Natural killer cell (primary cell): ENCODE data around the gene ATP2A3. TPM values are rescaled to one million over a fixed set of nuclear protein-coding genes. Genes with fewer than 3 reads are reported as not detected.

Source experiments
- ATAC-seq, 3 donors: fragments of 150-1000 bp in 2 of 3; fragments of 200-7000 bp in 1 of 3; cut with Tn5 transposase; 1 replicate in 1 of 3; 2 replicates in 2 of 3; pipeline ENCODE4 v1.10.0; 2021; ENCODE audit warnings: mild to moderate bottlenecking in 2 of 3, moderate library complexity in 2 of 3
- DNase-seq, 2 donors: peaks; one replicate each; pipeline versions ENCODE4 v3.0.0 to v3.0.0-alpha.2; 2013 to 2021; ENCODE audit warnings: mixed read lengths in 1 of 2
- H3K27ac ChIP-seq: one replicate; pipeline ENCODE4 v1.5.1; 2013; ENCODE audit warnings: mild to moderate bottlenecking, low read length
- H3K27me3 ChIP-seq: one replicate; pipeline ENCODE4 v1.6.1; 2013; ENCODE audit warnings: low read length; ENCODE audit not compliant: control insufficient read depth, insufficient read depth
- H3K36me3 ChIP-seq: one replicate; pipeline ENCODE4 v1.6.1; 2013; ENCODE audit warnings: low read length; ENCODE audit not compliant: control insufficient read depth, insufficient read depth
- H3K4me1 ChIP-seq: one replicate; pipeline ENCODE4 v1.6.1; 2013; ENCODE audit warnings: low read length; ENCODE audit not compliant: control insufficient read depth, insufficient read depth
- H3K4me3 ChIP-seq: one replicate; pipeline ENCODE4 v1.5.1; 2013; ENCODE audit warnings: low read length
- H3K9me3 ChIP-seq: one replicate; pipeline ENCODE4 v1.6.1; 2013; ENCODE audit warnings: low read length; ENCODE audit not compliant: control insufficient read depth, insufficient read depth
- H3K27ac Mint-ChIP-seq, 2 donors: one replicate each; pipeline ENCODE4 v1.8.0; 2022; ENCODE audit warnings: mild to moderate bottlenecking in 2 of 2, mixed read lengths in 2 of 2, moderate library complexity in 1 of 2
- H3K27me3 Mint-ChIP-seq, 2 donors: one replicate each; pipeline ENCODE4 v1.8.0; 2022; ENCODE audit warnings: low read depth in 2 of 2, mixed read lengths in 2 of 2
- H3K36me3 Mint-ChIP-seq: one replicate; pipeline ENCODE4 v1.8.0; 2022; ENCODE audit warnings: mixed read lengths
- H3K4me1 Mint-ChIP-seq, 2 donors: one replicate each; pipeline ENCODE4 v1.8.0; 2022; ENCODE audit warnings: mixed read lengths in 2 of 2
- H3K4me3 Mint-ChIP-seq: one replicate; pipeline ENCODE4 v1.8.0; 2022; ENCODE audit warnings: mild to moderate bottlenecking, moderate library complexity, mixed read lengths
- H3K9me3 Mint-ChIP-seq, 2 donors: one replicate each; pipeline ENCODE4 v1.8.0; 2022; ENCODE audit warnings: mixed read lengths in 2 of 2
- CTCF ChIP-seq: fragments of 200-600 bp; IDR thresholded peaks from one replicate; pipeline ENCODE4 v1.8.0; 2022; ENCODE audit warnings: antibody characterized with exemption
- WGBS: methylation state at CpG from one replicate; pipeline ENCODE4 v1.1.7; 2013; ENCODE audit warnings: missing lambda C conversion rate; ENCODE audit not compliant: insufficient coverage; 5-methylcytosine and 5-hydroxymethylcytosine counted together
- intact Hi-C: fragments of 100-400 bp; cut with micrococcal nuclease; formaldehyde crosslinking; loops from one replicate; pipeline ENCODE4 v1.14.2; 2022
- total RNA-seq, 4 donors: library from RNA; stranded (reverse); fragments of 120-200 nt in 1 of 4; gene quantifications; one replicate each; pipeline versions ENCODE4 v1.2.3 to v1.2.4, GENCODE V29; 2013 to 2022

Gene ATP2A3
- total RNA-seq, 3 donors from 2014 or later (not counting 1 experiment from before 2014, with no cell fraction given), result 326 to 397 (median 377) TPM

DNA sequence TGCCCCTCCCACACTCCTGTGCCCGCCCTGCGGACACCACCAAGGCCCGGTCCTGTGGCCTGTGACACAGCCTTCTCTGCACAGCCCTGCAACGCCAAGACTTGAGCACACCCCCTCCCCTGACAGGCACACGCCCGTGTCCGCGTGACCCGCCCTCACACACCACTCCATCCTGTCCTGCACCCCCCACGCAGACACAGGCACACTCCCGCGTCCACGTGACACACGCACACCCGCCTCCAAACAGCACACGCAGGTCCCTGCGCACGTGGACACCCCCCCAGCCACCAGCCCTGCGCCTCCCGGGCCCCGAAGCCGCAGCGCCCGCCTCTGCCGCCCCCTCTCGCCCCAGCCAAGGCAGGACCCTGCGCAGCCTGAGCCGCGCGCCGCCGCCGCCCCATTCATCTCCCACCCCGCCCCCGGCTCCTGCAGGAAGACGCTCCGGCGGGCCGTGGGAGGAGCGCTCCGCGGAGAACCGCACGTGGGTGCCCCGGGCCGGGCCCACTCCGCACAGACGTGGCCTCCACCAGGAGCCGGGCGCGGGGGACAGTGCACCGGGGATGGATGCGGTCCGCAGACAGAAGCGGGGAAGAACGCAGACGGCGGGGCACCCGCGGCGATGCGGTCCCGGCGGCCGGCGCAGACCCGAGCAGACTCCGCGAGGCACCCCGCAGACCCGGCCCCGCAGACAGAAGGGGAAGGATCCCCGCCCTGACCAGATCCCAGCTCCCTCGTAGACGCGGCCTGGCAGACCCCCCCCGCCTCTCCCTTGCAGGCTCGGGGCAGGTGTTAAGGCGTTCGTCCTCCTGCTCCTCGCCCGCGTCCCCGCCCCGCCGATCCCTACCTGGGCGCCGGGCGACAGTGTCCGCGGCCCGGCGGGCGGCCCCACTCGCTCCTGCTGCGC is 71.9 kb downstream of the ATP2A3 start:
- intact Hi-C loops, result loop anchor here (5.0 kb wide), 1 partner anchor 70 kb away; the partner anchor contains the start of gene ATP2A3
- H3K27me3 ChIP-seq, result no peaks in the 10 kb centered on the region
- H3K4me1 ChIP-seq, result peaks cover 22% of the 10 kb centered on the region
- under 1% methylated on average over 96 of the region's 96 CpGs for WGBS
- peak overlapping the region; percentile 40 for H3K4me3 ChIP-seq
- Mint-ChIP-seq H3K36me3 (no peaks in the 10 kb centered on the region), H3K27ac (peak overlapping the region; percentile 32 to 77), H3K4me3 (peak overlapping the region; percentile 67), H3K27me3 (no peaks in the 10 kb centered on the region), H3K4me1 (peaks cover 18 to 36% of the 10 kb centered on the region in 2 donors), H3K9me3 (no peaks in the 10 kb centered on the region)
- no peak for TF ChIP-seq CTCF
- no peaks in the 10 kb centered on the region for H3K9me3 ChIP-seq
- DNase-seq (peak; percentile 66 to 92), ATAC-seq (peak; percentile 60 to 84 (median 66))
- no peaks in the 10 kb centered on the region for H3K36me3 ChIP-seq
- no peak overlapping the region for H3K27ac ChIP-seq

DNA sequence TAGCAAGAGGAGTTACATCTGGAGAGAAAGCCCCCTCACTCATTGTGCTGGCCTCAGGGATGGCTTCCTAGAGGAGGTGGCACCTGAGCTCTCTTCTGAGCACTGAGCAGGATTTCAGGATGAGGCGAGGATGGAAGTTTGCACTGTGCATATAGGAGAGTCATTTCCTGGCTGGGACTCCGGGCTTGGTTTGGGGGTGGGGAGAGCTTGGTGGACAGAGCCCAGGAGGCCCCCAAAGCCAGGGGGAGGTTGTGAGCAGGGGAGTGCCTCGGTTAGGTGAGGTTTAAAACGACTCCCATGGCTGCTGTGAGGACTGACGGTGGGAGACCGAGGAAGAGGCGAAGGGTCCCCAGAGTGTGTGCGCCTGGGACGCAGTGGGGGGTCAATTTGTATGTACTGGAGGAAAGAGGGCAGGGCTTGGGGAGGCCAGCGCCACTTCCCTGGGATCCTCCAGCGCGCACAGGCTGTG is 72.6 kb downstream of the ATP2A3 start:
- Histone ChIP-seq H3K4me3 (peak overlapping the region; percentile 10), H3K27ac (no peak overlapping the region), H3K36me3 (no peaks in the 10 kb centered on the region), H3K4me1 (peaks cover 29% of the 10 kb centered on the region), H3K9me3 (no peaks in the 10 kb centered on the region), H3K27me3 (no peaks in the 10 kb centered on the region)
- no peak for ATAC-seq
- Mint-ChIP-seq H3K27ac (peak overlapping the region; percentile 32 to 77), H3K4me1 (peaks cover 25 to 43% of the 10 kb centered on the region in 2 donors), H3K4me3 (peak overlapping the region; percentile 67), H3K9me3 (no peaks in the 10 kb centered on the region), H3K27me3 (no peaks in the 10 kb centered on the region), H3K36me3 (no peaks in the 10 kb centered on the region)
- DNase-seq, result no peak
- intact Hi-C loops, result loop anchor here (5.0 kb wide), 1 partner anchor 71 kb away; the partner anchor contains the start of gene ATP2A3
- WGBS, result 56% methylated on average over 12 of the region's 12 CpGs
- no peak for TF ChIP-seq CTCF

DNA sequence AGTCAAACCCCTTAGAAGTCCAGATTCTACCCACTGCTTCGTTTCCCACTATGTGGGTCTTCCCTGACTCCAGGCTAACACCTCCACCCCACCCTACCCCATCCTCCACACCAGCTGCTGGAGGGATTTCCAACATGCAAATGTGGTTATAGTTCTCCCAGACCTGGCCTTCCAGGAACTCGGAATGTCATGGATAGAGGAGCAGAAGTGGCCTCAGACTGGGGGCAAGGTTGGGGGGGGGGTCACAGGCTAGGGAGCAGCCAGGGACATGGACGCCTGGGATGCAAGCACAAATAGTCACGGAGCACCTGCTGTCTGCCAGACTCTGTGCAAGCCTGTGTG is 73.4 kb downstream of the ATP2A3 start:
- no peak for DNase-seq
- Mint-ChIP-seq H3K9me3 (no peaks in the 10 kb centered on the region), H3K36me3 (no peaks in the 10 kb centered on the region), H3K27me3 (no peaks in the 10 kb centered on the region), H3K27ac (peak overlapping the region; percentile 32 to 77), H3K4me3 (peak overlapping the region; percentile 67), H3K4me1 (peaks cover 31 to 51% of the 10 kb centered on the region in 2 donors)
- no peak for ATAC-seq
- H3K27ac ChIP-seq, result no peak overlapping the region
- peaks cover 37% of the 10 kb centered on the region for H3K4me1 ChIP-seq
- H3K9me3 ChIP-seq, result no peaks in the 10 kb centered on the region
- H3K27me3 ChIP-seq, result no peaks in the 10 kb centered on the region
- H3K36me3 ChIP-seq, result no peaks in the 10 kb centered on the region
- H3K4me3 ChIP-seq, result no peak overlapping the region
- intact Hi-C loops, result loop anchor here (5.0 kb wide), 1 partner anchor 71 kb away; the partner anchor contains the start of gene ATP2A3
- TF ChIP-seq CTCF, result no peak
- 79% methylated on average over 4 of the region's 4 CpGs for WGBS
